Trophoblast cell (in vitro differentiated cells and primary cell): ENCODE results near the gene SQOR.
"Not testable (repeated sequence)": the region's sequence is repeated elsewhere in the genome, so short reads cannot be mapped to it uniquely, and the experiment has no call there.

ENCODE experiments used
- DNase-seq, 2 donors: peaks; one replicate each; pipeline ENCODE4 v3.0.0-alpha.2; 2016
- H2AFZ ChIP-seq: 2 replicates; pipeline ENCODE4 v1.6.1; 2013; ENCODE audit warnings: low read length, moderate library complexity, mild to moderate bottlenecking; ENCODE audit not compliant: insufficient read depth, poor library complexity
- H2AK5ac ChIP-seq: 2 replicates; pipeline ENCODE4 v1.6.1; 2013; ENCODE audit warnings: mild to moderate bottlenecking, low read length
- H2BK120ac ChIP-seq: 2 replicates; pipeline ENCODE4 v1.6.1; 2013; ENCODE audit warnings: low read length, mild to moderate bottlenecking, moderate library complexity; ENCODE audit not compliant: insufficient read depth, poor library complexity
- H2BK12ac ChIP-seq: 2 replicates; pipeline ENCODE4 v1.6.1; 2013; ENCODE audit warnings: mild to moderate bottlenecking, low read length, moderate library complexity
- H2BK5ac ChIP-seq: 2 replicates; pipeline ENCODE4 v1.6.1; 2013; ENCODE audit warnings: low read length, low read depth, moderate library complexity, mild to moderate bottlenecking; ENCODE audit not compliant: poor library complexity
- H3K14ac ChIP-seq: 2 replicates; pipeline ENCODE4 v1.6.1; 2013; ENCODE audit warnings: mild to moderate bottlenecking, low read length
- H3K18ac ChIP-seq: 2 replicates; pipeline ENCODE4 v1.6.1; 2013; ENCODE audit warnings: mild to moderate bottlenecking, low read length
- H3K23ac ChIP-seq: 2 replicates; pipeline ENCODE4 v1.6.1; 2013; ENCODE audit warnings: low read length
- H3K27ac ChIP-seq: 2 replicates; pipeline ENCODE4 v1.5.1; 2013; ENCODE audit warnings: low read depth, mild to moderate bottlenecking, inconsistent platforms, low read length, moderate library complexity
- H3K27me3 ChIP-seq: 2 replicates; pipeline ENCODE4 v1.6.1; 2013; ENCODE audit warnings: inconsistent platforms, mild to moderate bottlenecking, low read length, moderate library complexity; ENCODE audit not compliant: insufficient read depth
- H3K36me3 ChIP-seq, 2 experiments: 1 replicate in 1 of 2; 2 replicates in 1 of 2; pipeline ENCODE4 v1.6.1; 2013; ENCODE audit warnings: low read length in 2 of 2, mild to moderate bottlenecking in 2 of 2, moderate library complexity in 1 of 2; ENCODE audit not compliant: insufficient read depth in 2 of 2, control insufficient read depth in 1 of 2
- H3K4ac ChIP-seq: 2 replicates; pipeline ENCODE4 v1.6.1; 2013; ENCODE audit warnings: low read depth, mild to moderate bottlenecking, low read length, moderate library complexity
- H3K4me1 ChIP-seq, 2 experiments: 1 replicate in 1 of 2; 2 replicates in 1 of 2; pipeline ENCODE4 v1.6.1; 2013; ENCODE audit warnings: low read length in 2 of 2, mild to moderate bottlenecking in 2 of 2, moderate library complexity in 1 of 2; ENCODE audit not compliant: insufficient read depth in 2 of 2, control insufficient read depth in 1 of 2
- H3K4me2 ChIP-seq: 2 replicates; pipeline ENCODE4 v1.6.1; 2013; ENCODE audit warnings: inconsistent platforms, mild to moderate bottlenecking, low read length, moderate library complexity
- H3K4me3 ChIP-seq: 2 replicates; pipeline ENCODE4 v1.5.1; 2013; ENCODE audit warnings: mild to moderate bottlenecking, low read depth, low read length, inconsistent platforms
- H3K79me1 ChIP-seq: one replicate; pipeline ENCODE4 v1.6.1; 2013; ENCODE audit warnings: low read length
- H3K79me2 ChIP-seq: 2 replicates; pipeline ENCODE4 v1.6.1; 2013; ENCODE audit warnings: low read length, mild to moderate bottlenecking; ENCODE audit not compliant: control insufficient read depth, insufficient read depth, poor library complexity
- H3K9ac ChIP-seq: 2 replicates; pipeline ENCODE4 v1.6.1; 2013; ENCODE audit warnings: mild to moderate bottlenecking, low read length
- H3K9me3 ChIP-seq: 2 replicates; pipeline ENCODE4 v1.6.1; 2013; ENCODE audit warnings: low read depth, mild to moderate bottlenecking, control low read depth, inconsistent platforms, low read length; ENCODE audit not compliant: insufficient read depth
- H4K12ac ChIP-seq: 2 replicates; pipeline ENCODE4 v1.6.1; 2013; ENCODE audit warnings: low read depth, mild to moderate bottlenecking, low read length, moderate library complexity
- H4K8ac ChIP-seq: 2 replicates; pipeline ENCODE4 v1.6.1; 2013; ENCODE audit warnings: low read depth, mild to moderate bottlenecking, low read length, moderate library complexity
- H4K91ac ChIP-seq: one replicate; pipeline ENCODE4 v1.6.1; 2013; ENCODE audit warnings: low read depth, mild to moderate bottlenecking, low read length, moderate library complexity
- WGBS: extraction: QIAGEN DNeasy Blood & Tissue Kit; methylation state at CpG from one replicate; pipeline ENCODE4 v1.1.7; 2013; ENCODE audit warnings: missing lambda C conversion rate; ENCODE audit not compliant: insufficient read length, insufficient coverage; ENCODE audit errors: extremely low coverage; 5-methylcytosine and 5-hydroxymethylcytosine counted together

Gene SQOR

DNA sequence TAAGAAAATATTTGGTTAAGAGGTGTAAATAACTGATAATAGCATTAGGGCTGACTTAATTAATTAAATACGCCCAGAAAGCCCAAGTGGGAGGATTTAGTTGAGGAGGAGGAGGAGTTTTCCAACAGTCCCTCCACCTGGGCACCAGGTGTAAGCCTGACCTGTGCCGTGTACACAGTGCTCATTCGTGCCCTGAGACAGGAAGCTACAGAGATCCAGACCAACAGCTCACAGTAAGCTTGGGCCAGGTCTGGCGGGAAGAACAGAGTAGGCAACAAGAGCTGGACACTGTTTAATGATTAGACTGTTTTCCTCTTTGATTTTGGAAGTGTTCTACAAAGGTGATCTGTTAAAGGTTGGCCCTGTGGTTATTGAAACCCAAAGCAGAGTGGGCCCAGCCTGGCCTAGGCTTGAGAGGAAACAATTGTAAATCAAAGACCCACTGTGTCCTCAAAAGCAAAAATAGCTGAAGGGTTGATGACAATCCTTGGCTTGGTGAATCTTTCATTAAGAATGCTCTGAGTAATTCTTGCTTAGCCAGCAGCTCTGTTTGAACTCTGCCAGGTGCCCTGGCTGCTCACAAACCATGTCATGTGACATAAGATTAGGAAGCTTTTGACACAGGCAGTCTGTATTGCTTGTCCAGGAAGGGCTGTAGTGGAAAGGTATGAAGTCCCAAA, 13.8 kb downstream of the SQOR start:
- Histone ChIP-seq H4K8ac (no peak overlapping the region), H3K79me2 (no peaks in the 10 kb centered on the region), H3K9ac (peak overlapping the region; percentile 72), H4K91ac (no peak overlapping the region), H3K18ac (no peak overlapping the region), H3K27me3 (no peaks in the 10 kb centered on the region), H2AFZ (no peak overlapping the region), H3K4me1 (peaks cover 3 to 7% of the 10 kb centered on the region in 2 experiments), H2BK5ac (no peak overlapping the region), H2BK12ac (no peak overlapping the region), H2AK5ac (no peak overlapping the region), H4K12ac (no peak overlapping the region), H3K27ac (peak overlapping the region; percentile 32), H3K4me3 (no peak overlapping the region), H3K23ac (no peak overlapping the region), H3K4ac (no peak overlapping the region), H3K9me3 (peaks cover 3% of the 10 kb centered on the region), H3K36me3 (no peaks in the 10 kb centered on the region), H3K79me1 (no peaks in the 10 kb centered on the region), H2BK120ac (no peak overlapping the region), H3K4me2 (peak overlapping the region; percentile 24), H3K14ac (no peak overlapping the region)
- peak; percentile 25 to 55 for DNase-seq
- no CpG with 5 or more reads among the region's 4 CpGs for WGBS

DNA sequence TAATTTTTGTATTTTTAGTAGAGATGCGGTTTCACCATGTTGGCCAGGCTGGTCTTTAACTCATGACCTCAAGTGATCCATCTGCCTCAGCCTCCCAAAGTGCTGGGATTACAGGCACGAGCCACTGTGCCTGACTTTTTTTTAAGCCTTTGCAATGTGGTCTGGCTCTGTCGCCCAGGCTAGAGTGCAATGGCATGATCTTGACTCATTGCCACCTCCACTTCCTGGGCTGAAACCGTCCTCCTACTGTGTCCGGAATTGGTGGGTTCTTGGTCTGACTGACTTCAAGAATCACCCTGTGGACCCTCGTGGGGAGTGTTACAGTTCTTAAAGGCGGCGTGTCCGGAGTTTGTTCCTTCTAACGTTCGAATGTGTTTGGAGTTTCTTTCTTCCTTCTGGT, 15.2 kb downstream of the SQOR start:
- H3K9ac ChIP-seq, H2BK5ac ChIP-seq, H3K4me2 ChIP-seq, H4K91ac ChIP-seq, H3K9me3 ChIP-seq, H3K4me1 ChIP-seq, H3K4ac ChIP-seq, H3K23ac ChIP-seq, H3K27ac ChIP-seq, H4K12ac ChIP-seq, H2BK120ac ChIP-seq, H3K4me3 ChIP-seq, H3K18ac ChIP-seq, H2BK12ac ChIP-seq, H3K79me2 ChIP-seq, H3K27me3 ChIP-seq, H3K14ac ChIP-seq, H3K79me1 ChIP-seq, H2AK5ac ChIP-seq, H2AFZ ChIP-seq, H3K36me3 ChIP-seq, H4K8ac ChIP-seq: not testable (repeated sequence)
- peak in 1 of 2 donors; percentile 18 for DNase-seq
- no CpG with 5 or more reads among the region's 11 CpGs for WGBS

DNA sequence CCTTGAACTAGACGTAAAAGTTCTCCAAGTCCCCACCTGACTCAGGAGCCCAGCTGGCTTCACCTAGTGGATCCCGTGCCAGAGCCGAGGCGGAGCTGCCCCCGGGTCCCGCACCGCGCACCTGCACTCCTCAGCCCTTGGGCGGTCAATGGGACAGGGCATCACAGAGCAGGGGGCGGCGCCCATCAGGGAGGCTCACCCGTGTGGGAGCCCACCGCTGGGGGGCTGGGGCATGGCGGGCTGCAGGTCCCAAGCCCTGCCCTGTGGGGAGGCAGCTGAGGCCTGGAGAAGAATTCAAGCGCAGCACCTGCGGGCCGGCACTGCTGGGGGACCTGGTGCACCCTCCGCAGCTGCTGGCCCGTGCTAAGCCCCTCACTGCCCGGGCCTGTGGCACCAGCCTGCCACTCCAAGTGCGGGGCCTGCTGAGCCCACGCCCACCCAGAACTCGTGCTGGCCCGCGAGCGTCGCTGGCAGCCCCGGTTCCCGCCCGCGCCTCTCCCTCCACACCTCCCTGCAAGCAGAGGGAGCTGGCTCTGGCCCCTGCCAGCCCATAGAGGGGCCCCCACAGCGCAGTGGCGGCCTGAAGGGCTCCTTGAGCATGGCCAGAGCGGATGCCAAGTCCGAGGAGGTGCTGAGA, 16.2 kb downstream of the SQOR start:
- H3K4me2 ChIP-seq: no peak overlapping the region
- no peaks in the 10 kb centered on the region for H3K79me2 ChIP-seq
- no CpG with 5 or more reads among the region's 35 CpGs for WGBS
- no peaks in the 10 kb centered on the region for H3K27me3 ChIP-seq
- H2AK5ac ChIP-seq: no peak overlapping the region
- no peaks in the 10 kb centered on the region for H3K36me3 ChIP-seq
- H4K12ac ChIP-seq: no peak overlapping the region
- H3K27ac ChIP-seq: no peak overlapping the region
- H3K4me1 ChIP-seq: peaks cover 3 to 7% of the 10 kb centered on the region in 2 experiments
- no peak overlapping the region for H4K8ac ChIP-seq
- H3K18ac ChIP-seq: no peak overlapping the region
- H3K23ac ChIP-seq: no peak overlapping the region
- H2BK12ac ChIP-seq: no peak overlapping the region
- no peak for DNase-seq
- H2BK5ac ChIP-seq: no peak overlapping the region
- no peak overlapping the region for H3K14ac ChIP-seq
- H3K4ac ChIP-seq: no peak overlapping the region
- H3K9ac ChIP-seq: no peak overlapping the region
- H3K9me3 ChIP-seq: peaks cover 3% of the 10 kb centered on the region
- H4K91ac ChIP-seq: no peak overlapping the region
- H3K79me1 ChIP-seq: no peaks in the 10 kb centered on the region
- H2BK120ac ChIP-seq: no peak overlapping the region
- H2AFZ ChIP-seq: no peak overlapping the region
- no peak overlapping the region for H3K4me3 ChIP-seq

- Histone ChIP-seq H3K9ac (no peak overlapping the region), H3K14ac (no peak overlapping the region), H3K4me1 (peaks cover 0 to 2% of the 10 kb centered on the region in 2 experiments), H4K12ac (no peak overlapping the region), H3K9me3 (peaks cover 3% of the 10 kb centered on the region), H3K79me2 (no peaks in the 10 kb centered on the region), H3K18ac (no peak overlapping the region), H2BK5ac (no peak overlapping the region), H3K4ac (no peak overlapping the region), H2BK12ac (no peak overlapping the region), H2AFZ (no peak overlapping the region), H3K27ac (no peak overlapping the region), H3K27me3 (no peaks in the 10 kb centered on the region), H3K36me3 (no peaks in the 10 kb centered on the region), H4K91ac (no peak overlapping the region), H3K79me1 (no peaks in the 10 kb centered on the region), H3K4me2 (no peak overlapping the region), H4K8ac (no peak overlapping the region), H3K23ac (no peak overlapping the region), H3K4me3 (no peak overlapping the region), H2AK5ac (no peak overlapping the region), H2BK120ac (no peak overlapping the region)
- no CpG with 5 or more reads among the region's 3 CpGs for WGBS
- no peak for DNase-seq
These were observed 19.0 kb downstream of the SQOR start for GRCh38 chr15:45653702-45654424.
